Progenitor cell of endocrine pancreas (in vitro differentiated cells): Measurements from ENCODE around the gene KDM2A. TPM values are rescaled to one million over a fixed set of nuclear protein-coding genes. Genes with fewer than 3 reads are reported as not detected.

Experiments used
- DNase-seq: peaks from one replicate; pipeline ENCODE4 v3.0.0; 2021; ENCODE audit warnings: low spot score; ENCODE audit not compliant: unreplicated experiment
- H3K27ac Mint-ChIP-seq: 2 replicates; pipeline ENCODE4 v1.8.0; 2021; ENCODE audit warnings: mild to moderate bottlenecking, moderate library complexity, mixed read lengths
- H3K27me3 Mint-ChIP-seq: 2 replicates; pipeline ENCODE4 v1.8.0; 2021; ENCODE audit warnings: mixed read lengths
- H3K36me3 Mint-ChIP-seq: 2 replicates; pipeline ENCODE4 v1.8.0; 2022; ENCODE audit warnings: mixed read lengths; ENCODE audit not compliant: insufficient read depth
- H3K4me1 Mint-ChIP-seq: 2 replicates; pipeline ENCODE4 v1.8.0; 2021; ENCODE audit warnings: low read depth, mixed read lengths
- H3K4me3 Mint-ChIP-seq: 2 replicates; pipeline ENCODE4 v1.8.0; 2021; ENCODE audit warnings: low read depth, mild to moderate bottlenecking, moderate library complexity, mixed read lengths
- H3K9me3 Mint-ChIP-seq: 2 replicates; pipeline ENCODE4 v1.8.0; 2021; ENCODE audit warnings: low read depth, mixed read lengths
- total RNA-seq: library from RNA; stranded (reverse); gene quantifications from 2 replicates; pipeline ENCODE4 v1.2.1, GENCODE V29; 2021
- TF ChIP-seq, protein P1 (sequence below): fragments of 200-600 bp; sonication (generic); IDR thresholded peaks from one replicate; pipeline ENCODE4 v1.5.0; 2021; ENCODE audit warnings: antibody characterized with exemption, mild to moderate bottlenecking; ENCODE audit not compliant: unreplicated experiment

Gene KDM2A
- total RNA-seq, 1 donor from 2014 or later: 108 TPM

DNA sequence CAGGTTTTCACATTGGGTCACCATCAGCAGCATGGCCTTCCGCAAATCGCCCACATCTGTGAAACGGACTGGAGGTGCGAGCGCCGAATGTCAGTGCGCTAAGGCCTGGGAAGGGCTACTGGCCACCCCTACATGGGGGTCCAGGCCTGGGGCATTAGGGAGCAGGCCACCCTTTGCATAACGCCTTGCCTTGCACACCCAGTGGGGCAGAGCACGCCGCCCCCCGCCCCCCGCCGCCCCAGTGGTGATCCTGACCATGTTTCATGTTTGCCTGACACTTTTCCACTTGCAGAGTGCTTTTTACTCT lies 149.9 kb downstream of the KDM2A start:
- no peak overlapping the region for H3K4me3 Mint-ChIP-seq
- peaks cover 7% of the 10 kb centered on the region for H3K27me3 Mint-ChIP-seq

DNA sequence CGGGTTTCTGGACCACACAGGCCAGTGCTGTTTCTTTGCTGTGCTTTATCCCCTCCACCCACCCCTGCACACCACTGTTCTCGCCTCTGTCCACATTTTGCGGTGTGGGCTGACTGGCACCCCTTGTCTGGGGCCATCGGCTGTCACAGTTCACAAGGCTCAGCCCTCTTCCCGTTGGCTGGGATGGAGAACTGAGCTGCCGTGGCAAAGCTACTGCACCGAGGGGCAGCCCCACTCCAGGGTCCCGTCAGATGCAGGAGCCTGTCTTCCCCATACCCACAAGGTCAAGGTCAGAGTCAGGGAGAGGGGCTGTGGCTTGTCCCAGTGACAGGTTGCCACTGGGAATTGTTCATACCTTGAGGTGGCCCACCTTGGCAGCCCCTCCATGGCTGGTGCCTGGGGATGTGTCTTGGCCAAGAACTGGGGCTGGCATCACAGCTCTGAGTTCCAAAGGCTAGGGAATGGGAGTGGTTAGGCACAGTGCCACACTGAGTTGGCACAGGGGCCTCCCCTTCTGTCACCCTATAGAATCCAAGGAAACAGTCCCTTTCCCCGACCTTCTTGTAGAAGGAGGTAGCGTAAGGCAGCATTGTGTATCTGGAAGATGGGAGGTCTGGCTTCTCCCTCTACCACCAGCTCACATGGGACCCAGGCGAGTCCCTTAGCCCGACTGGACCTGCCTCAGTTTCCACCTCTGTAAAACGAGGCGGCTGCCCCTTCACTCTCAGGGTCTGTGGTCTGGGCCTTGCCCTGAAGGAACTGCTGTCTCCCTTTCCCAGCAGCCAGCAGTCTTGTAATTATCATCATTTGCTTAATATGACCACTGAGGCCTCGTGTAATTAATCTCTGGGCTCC lies 150.6 kb downstream of the KDM2A start:
- peaks cover 17% of the 10 kb centered on the region for H3K4me1 Mint-ChIP-seq
- peaks cover 1% of the 10 kb centered on the region for H3K36me3 Mint-ChIP-seq
- H3K4me3 Mint-ChIP-seq: no peak overlapping the region
- H3K9me3 Mint-ChIP-seq: no peaks in the 10 kb centered on the region
- no peak overlapping the region for H3K27ac Mint-ChIP-seq
- no peak for DNase-seq
- TF ChIP-seq, protein P1, sequence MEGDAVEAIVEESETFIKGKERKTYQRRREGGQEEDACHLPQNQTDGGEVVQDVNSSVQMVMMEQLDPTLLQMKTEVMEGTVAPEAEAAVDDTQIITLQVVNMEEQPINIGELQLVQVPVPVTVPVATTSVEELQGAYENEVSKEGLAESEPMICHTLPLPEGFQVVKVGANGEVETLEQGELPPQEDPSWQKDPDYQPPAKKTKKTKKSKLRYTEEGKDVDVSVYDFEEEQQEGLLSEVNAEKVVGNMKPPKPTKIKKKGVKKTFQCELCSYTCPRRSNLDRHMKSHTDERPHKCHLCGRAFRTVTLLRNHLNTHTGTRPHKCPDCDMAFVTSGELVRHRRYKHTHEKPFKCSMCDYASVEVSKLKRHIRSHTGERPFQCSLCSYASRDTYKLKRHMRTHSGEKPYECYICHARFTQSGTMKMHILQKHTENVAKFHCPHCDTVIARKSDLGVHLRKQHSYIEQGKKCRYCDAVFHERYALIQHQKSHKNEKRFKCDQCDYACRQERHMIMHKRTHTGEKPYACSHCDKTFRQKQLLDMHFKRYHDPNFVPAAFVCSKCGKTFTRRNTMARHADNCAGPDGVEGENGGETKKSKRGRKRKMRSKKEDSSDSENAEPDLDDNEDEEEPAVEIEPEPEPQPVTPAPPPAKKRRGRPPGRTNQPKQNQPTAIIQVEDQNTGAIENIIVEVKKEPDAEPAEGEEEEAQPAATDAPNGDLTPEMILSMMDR: no peak
- peaks cover 3% of the 10 kb centered on the region for H3K27me3 Mint-ChIP-seq

More for the DNA sequence above, 149.9 kb downstream of the KDM2A start:
- no peaks in the 10 kb centered on the region for H3K9me3 Mint-ChIP-seq
- peaks cover 1% of the 10 kb centered on the region for H3K36me3 Mint-ChIP-seq
- DNase-seq: no peak
- H3K27ac Mint-ChIP-seq: no peak overlapping the region
- H3K4me1 Mint-ChIP-seq: peaks cover 17% of the 10 kb centered on the region
- TF ChIP-seq, protein P1: no peak

DNA sequence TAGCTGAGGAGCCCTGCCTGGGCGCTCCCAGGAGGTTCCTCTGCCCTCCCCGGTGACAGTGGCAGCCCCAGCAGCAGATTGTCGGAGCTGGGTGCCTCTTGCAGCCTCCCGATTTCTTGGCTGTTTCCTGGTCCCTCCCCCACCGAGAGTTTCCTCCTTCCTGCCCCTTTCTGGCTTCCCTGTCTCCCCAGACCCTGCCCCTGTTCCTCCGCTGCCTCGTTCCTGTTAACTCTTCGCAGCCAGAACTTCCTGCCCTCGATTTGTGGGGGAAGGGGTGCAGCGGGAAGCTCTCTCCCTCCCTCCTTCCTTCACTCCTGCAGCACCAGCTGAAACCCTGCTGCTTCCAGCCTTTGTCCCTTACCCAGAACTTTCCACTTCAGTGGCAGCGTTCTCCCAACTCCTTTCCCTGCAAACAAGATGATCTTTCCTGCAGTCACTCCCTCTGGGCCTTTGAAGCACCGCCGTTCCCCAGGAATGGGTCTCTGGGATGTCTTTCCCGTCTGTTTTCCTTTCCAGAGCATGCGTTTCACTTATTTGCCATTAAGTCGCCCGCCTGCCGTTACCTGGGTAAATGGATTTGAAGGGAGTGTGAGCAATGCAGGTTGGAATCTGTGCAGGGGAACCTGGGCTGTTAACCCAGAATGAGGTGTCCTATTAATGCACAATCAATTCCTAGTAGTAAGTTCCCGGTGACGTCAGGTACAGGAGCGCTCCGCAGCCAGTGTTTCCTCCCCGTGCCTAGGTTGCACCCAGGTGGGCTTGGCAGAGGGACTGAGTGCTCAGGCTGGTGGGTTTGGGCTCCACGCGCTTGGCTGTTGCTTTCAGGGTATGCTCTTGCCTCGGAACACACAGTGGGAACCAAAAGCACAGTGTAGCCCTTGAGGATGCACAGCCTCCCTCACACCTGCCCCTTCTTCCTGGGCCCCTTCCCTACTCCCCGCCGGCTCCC lies 151.5 kb downstream of the KDM2A start:
- TF ChIP-seq, protein P1: no peak
- Mint-ChIP-seq H3K36me3 (peaks cover 1% of the 10 kb centered on the region), H3K27ac (peak overlapping the region; percentile 12), H3K9me3 (no peaks in the 10 kb centered on the region), H3K27me3 (no peaks in the 10 kb centered on the region), H3K4me3 (peak overlapping the region; percentile 14), H3K4me1 (peaks cover 17% of the 10 kb centered on the region)
- no peak for DNase-seq

DNA sequence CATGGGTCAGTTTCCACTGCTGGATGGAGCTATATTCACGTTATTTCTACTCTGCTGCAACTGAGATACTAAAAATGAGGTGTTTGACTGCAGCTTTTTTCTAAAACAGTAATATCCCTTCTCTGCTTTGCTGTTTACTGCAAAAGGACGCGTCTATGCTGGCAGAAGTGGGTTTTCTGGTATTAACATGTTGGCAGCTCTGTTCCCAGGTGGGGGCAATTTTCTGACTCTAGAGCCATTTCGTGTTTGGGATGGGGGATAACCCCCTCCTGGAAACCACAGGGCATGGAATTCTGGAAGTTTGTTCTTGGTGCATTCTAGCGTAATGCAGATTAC lies 152.1 kb downstream of the KDM2A start:
- Mint-ChIP-seq H3K4me3 (no peak overlapping the region), H3K4me1 (peaks cover 15% of the 10 kb centered on the region), H3K27me3 (no peaks in the 10 kb centered on the region), H3K9me3 (no peaks in the 10 kb centered on the region), H3K36me3 (peaks cover 1% of the 10 kb centered on the region), H3K27ac (no peak overlapping the region)
- TF ChIP-seq, protein P1: no peak
- no peak for DNase-seq

DNA sequence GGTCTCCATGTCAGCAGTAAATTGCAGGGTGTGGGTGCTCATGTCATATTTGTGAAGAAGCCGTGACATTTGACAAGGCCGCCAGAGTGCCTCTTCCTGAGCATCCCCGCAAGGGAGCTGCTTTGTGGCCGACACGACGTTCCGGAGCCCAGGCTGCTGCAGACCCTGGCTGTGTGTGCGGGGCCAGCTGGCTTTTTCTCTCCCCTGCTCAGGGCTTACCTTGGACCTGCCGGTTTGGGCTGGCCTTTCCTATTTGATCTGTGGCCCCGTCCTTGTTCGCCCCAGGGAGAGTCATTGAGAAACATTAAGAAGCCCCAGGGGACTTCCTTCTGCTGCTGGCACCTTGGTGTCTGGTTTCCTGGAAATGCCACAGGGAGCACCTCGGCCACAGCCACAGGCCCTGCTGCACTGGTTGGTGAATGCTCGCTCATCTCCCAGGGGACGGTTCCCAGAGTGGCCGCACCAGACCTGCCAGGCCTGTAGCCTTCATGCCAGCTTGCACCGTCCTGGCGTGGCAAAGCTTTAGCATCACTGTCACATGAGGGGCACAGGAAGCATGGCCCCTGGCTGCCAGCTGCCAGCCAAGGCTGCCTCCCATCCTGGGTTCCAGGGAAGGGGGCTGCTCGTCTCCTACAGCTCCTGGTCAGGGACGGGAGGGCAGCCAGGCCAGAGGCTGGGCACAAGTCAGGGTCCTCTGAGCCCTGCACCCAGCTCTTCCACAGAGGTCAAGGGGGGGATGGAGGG lies 152.7 kb downstream of the KDM2A start:
- H3K36me3 Mint-ChIP-seq: peaks cover 1% of the 10 kb centered on the region
- no peak for DNase-seq
- H3K27ac Mint-ChIP-seq: no peak overlapping the region
- H3K9me3 Mint-ChIP-seq: no peaks in the 10 kb centered on the region
- H3K4me3 Mint-ChIP-seq: no peak overlapping the region
- TF ChIP-seq, protein P1: no peak
- peaks cover 15% of the 10 kb centered on the region for H3K4me1 Mint-ChIP-seq
- H3K27me3 Mint-ChIP-seq: no peaks in the 10 kb centered on the region
